ENCODE results near the gene STK36.

Gene STK36

GRCh38 chr2:218720048-218721041 lies 48.5 kb downstream of the STK36 start:
- DNase-seq (ENCODE audit: insufficient read length, low spot score) (no peak), FAIRE-seq (no peak)
- no peak for TF ChIP-seq POLR2A (IDR thresholded peaks at IDR 0.05; ENCODE audit: low read depth, low read length)

GRCh38 chr2:218721488-218721887 lies 49.6 kb downstream of the STK36 start:
- no peak for TF ChIP-seq POLR2A (IDR thresholded peaks at IDR 0.05; ENCODE audit: low read depth, low read length)
- FAIRE-seq (no peak), DNase-seq (ENCODE audit: insufficient read length, low spot score) (no peak)

- TF ChIP-seq POLR2A (IDR thresholded peaks at IDR 0.05; ENCODE audit: low read depth, low read length): no peak
- FAIRE-seq (no peak), DNase-seq (ENCODE audit: insufficient read length, low spot score) (no peak)
Measured at GRCh38 chr2:218721934-218722333, 50.0 kb downstream of the STK36 start.

GRCh38 chr2:218722419-218722818 lies 50.5 kb downstream of the STK36 start:
- TF ChIP-seq POLR2A (IDR thresholded peaks at IDR 0.05; ENCODE audit: low read depth, low read length): no peak
- FAIRE-seq (no peak), DNase-seq (ENCODE audit: insufficient read length, low spot score) (no peak)

- no peak for TF ChIP-seq POLR2A (IDR thresholded peaks at IDR 0.05; ENCODE audit: low read depth, low read length)
- FAIRE-seq (peak; percentile 6), DNase-seq (ENCODE audit: insufficient read length, low spot score) (no peak)
Measured at GRCh38 chr2:218722876-218723785, 51.2 kb downstream of the STK36 start.

GRCh38 chr2:218726004-218726574 lies 54.2 kb downstream of the STK36 start:
- FAIRE-seq (no peak), DNase-seq (ENCODE audit: insufficient read length, low spot score) (no peak)
- no peak for TF ChIP-seq POLR2A (IDR thresholded peaks at IDR 0.05; ENCODE audit: low read depth, low read length)

- no peak for TF ChIP-seq POLR2A (IDR thresholded peaks at IDR 0.05; ENCODE audit: low read depth, low read length)
- DNase-seq (ENCODE audit: insufficient read length, low spot score) (no peak), FAIRE-seq (peak; percentile 43)
Measured at GRCh38 chr2:218727502-218728165, 55.7 kb downstream of the STK36 start.

GRCh38 chr2:218729640-218730039 lies 57.8 kb downstream of the STK36 start:
- DNase-seq (ENCODE audit: insufficient read length, low spot score) (no peak), FAIRE-seq (no peak)
- no peak for TF ChIP-seq POLR2A (IDR thresholded peaks at IDR 0.05; ENCODE audit: low read depth, low read length)

- no peak for TF ChIP-seq POLR2A (IDR thresholded peaks at IDR 0.05; ENCODE audit: low read depth, low read length)
- FAIRE-seq (no peak), DNase-seq (ENCODE audit: insufficient read length, low spot score) (no peak)
Measured at GRCh38 chr2:218732052-218732760, 60.3 kb downstream of the STK36 start.

- FAIRE-seq: no peak
- no peak for DNase-seq (ENCODE audit: insufficient read length, low spot score)
- no peak for TF ChIP-seq POLR2A (IDR thresholded peaks at IDR 0.05; ENCODE audit: low read depth, low read length)
Measured at GRCh38 chr2:218732761-218733158, 60.9 kb downstream of the STK36 start.

- FAIRE-seq: no peak
- no peak for TF ChIP-seq POLR2A (IDR thresholded peaks at IDR 0.05; ENCODE audit: low read depth, low read length)
- DNase-seq (ENCODE audit: insufficient read length, low spot score): no peak
Measured at GRCh38 chr2:218733171-218734021, 61.5 kb downstream of the STK36 start.

Measured in H54 (cell line).